Measurements from ENCODE around the gene POLD1.

The POLD1 gene

GRCh38 chr19:50420127-50420526 lies 36.0 kb downstream of the POLD1 start:
- TF ChIP-seq CTCF (IDR thresholded peaks at IDR 0.05; ENCODE audit: low read depth, low read length, missing control alignments) = no peak
- no peak for DNase-seq (ENCODE audit: low read depth)
- peak overlapping the region; percentile 64 for H3K4me3 ChIP-seq (ENCODE audit: low read depth, low read length)

GRCh38 chr19:50420808-50421207 lies 36.7 kb downstream of the POLD1 start:
- TF ChIP-seq CTCF (IDR thresholded peaks at IDR 0.05; ENCODE audit: low read depth, low read length, missing control alignments) = no peak
- no peak for DNase-seq (ENCODE audit: low read depth)
- peak overlapping the region; percentile 64; the same call in 1 of the 2 replicates for H3K4me3 ChIP-seq (ENCODE audit: low read depth, low read length)

GRCh38 chr19:50422397-50423278 lies 38.5 kb downstream of the POLD1 start:
- TF ChIP-seq CTCF (IDR thresholded peaks at IDR 0.05; ENCODE audit: low read depth, low read length, missing control alignments) = no peak
- H3K4me3 ChIP-seq (ENCODE audit: low read depth, low read length) = peak overlapping the region; percentile 38; the same call in 1 of the 2 replicates
- no peak for DNase-seq (ENCODE audit: low read depth)

- no peak overlapping the region for H3K4me3 ChIP-seq (ENCODE audit: low read depth, low read length)
- no peak for TF ChIP-seq CTCF (IDR thresholded peaks at IDR 0.05; ENCODE audit: low read depth, low read length, missing control alignments)
- DNase-seq (ENCODE audit: low read depth) = no peak
These were observed 39.3 kb downstream of the POLD1 start for GRCh38 chr19:50423279-50424113.

- no peak for DNase-seq (ENCODE audit: low read depth)
- H3K4me3 ChIP-seq (ENCODE audit: low read depth, low read length) = no peak overlapping the region
- no peak for TF ChIP-seq CTCF (IDR thresholded peaks at IDR 0.05; ENCODE audit: low read depth, low read length, missing control alignments)
These were observed 41.4 kb downstream of the POLD1 start for GRCh38 chr19:50425581-50425980.

- no peak for DNase-seq (ENCODE audit: low read depth)
- H3K4me3 ChIP-seq (ENCODE audit: low read depth, low read length) = no peak overlapping the region
- no peak for TF ChIP-seq CTCF (IDR thresholded peaks at IDR 0.05; ENCODE audit: low read depth, low read length, missing control alignments)
These were observed 43.3 kb downstream of the POLD1 start for GRCh38 chr19:50427318-50427925.
